ENCODE measurements around the gene RELA.

RELA gene

DNA sequence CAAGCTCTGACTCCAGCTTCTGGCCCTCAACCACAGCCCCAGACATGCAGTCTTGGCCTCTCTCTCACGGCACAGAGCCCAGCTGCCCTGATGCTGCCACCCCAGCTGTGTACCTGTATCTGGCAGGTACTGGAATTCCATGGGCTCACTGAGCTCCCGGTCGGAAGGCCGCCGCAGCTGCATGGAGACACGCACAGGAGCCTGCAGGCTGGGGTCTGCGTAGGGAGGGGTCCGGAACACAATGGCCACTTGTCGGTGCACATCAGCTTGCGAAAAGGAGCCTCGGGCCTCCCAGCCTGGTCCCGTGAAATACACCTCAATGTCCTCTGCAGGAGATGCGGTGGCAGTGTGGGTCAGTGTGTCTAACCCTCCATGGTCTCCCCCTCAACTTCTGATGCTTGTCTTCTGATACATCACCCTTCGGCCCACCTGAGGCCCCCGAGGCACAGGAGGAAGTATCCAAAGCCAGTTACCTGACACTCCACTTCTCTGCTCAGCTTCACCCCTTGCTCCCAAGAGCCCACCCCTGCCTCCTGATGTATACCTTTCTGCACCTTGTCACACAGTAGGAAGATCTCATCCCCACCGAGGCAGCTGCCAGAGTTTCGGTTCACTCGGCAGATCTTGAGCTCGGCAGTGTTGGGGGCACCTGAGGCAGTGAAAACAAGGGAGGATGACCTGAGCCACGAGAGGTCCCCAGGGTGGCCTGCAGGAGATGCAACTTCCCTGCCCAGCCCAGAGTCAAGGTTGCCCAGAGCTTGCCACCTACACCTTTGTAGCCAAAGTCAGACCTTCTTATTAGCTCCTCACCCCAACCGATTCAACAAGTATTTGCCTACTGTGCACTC lies 4.3 kb downstream of the RELA start:
- no peak for DNase-seq (ENCODE audit: low read depth, low spot score)
- in situ Hi-C loops (cut with HindIII; ENCODE audit: low sequenced_read_pairs), result no loop called here
- H3K4me3 ChIP-seq (ENCODE audit: low read depth, low read length), result no peak overlapping the region
- TF ChIP-seq, protein P1, sequence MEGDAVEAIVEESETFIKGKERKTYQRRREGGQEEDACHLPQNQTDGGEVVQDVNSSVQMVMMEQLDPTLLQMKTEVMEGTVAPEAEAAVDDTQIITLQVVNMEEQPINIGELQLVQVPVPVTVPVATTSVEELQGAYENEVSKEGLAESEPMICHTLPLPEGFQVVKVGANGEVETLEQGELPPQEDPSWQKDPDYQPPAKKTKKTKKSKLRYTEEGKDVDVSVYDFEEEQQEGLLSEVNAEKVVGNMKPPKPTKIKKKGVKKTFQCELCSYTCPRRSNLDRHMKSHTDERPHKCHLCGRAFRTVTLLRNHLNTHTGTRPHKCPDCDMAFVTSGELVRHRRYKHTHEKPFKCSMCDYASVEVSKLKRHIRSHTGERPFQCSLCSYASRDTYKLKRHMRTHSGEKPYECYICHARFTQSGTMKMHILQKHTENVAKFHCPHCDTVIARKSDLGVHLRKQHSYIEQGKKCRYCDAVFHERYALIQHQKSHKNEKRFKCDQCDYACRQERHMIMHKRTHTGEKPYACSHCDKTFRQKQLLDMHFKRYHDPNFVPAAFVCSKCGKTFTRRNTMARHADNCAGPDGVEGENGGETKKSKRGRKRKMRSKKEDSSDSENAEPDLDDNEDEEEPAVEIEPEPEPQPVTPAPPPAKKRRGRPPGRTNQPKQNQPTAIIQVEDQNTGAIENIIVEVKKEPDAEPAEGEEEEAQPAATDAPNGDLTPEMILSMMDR (IDR thresholded peaks at IDR 0.05; ENCODE audit: low read depth, low read length), result no peak

DNA sequence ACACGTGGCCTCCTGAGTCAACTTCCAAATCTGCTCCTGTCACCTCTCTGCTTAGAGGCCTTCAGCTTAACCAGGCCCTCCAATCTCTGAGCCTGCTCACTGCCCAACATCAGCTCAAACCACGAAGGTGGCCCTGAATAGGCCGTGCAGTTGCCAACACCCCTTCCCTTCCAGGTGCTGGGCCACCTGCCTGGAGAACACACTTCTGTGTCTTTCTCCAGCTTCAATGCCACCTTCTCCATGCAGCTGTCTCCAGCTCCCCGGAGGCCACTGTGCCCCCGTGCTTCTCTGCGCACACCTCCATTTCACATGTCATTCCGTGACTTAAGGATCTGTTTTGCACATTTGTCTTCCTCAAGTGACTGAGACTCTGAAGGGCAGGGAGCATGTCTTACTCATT lies 5.3 kb downstream of the RELA start:
- H3K4me3 ChIP-seq (ENCODE audit: low read depth, low read length), result no peak overlapping the region
- in situ Hi-C loops (cut with HindIII; ENCODE audit: low sequenced_read_pairs), result no loop called here
- TF ChIP-seq, protein P1 (IDR thresholded peaks at IDR 0.05; ENCODE audit: low read depth, low read length), result no peak
- DNase-seq (ENCODE audit: low read depth, low spot score), result no peak

DNA sequence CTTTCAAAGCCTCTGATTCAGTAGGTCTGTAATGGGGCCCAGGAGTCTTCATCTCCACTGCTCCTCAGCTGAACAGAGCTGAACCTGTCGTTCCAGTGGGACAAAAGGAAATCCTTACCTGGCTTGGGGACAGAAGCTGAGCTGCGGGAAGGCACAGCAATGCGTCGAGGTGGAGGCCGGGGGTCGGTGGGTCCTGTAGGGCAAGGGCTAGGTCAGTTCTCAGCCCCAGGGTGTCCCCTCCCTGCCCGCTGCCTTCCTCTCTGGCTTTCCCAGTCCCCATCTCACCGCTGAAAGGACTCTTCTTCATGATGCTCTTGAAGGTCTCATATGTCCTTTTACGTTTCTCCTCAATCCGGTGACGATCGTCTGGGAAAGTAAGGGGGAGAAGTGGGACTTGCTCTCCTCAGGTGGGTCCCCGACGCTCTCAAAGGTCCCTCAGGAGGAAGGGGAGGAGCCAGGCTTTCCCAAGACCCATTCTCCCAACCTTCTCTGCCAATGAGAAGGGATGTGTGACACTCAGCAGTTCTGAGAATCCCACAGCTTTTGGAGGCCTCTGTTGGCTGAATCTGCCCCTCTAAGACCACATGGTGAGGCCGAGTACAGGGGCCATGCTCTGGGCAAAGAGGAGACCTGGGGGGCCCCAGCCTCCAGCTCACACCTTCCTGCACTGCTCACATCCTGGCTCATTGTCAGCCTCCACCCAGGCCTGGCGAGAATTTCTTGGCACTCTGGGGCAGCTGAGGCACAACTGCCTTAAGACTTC lies 7.0 kb downstream of the RELA start:
- no peak for DNase-seq (ENCODE audit: low read depth, low spot score)
- H3K4me3 ChIP-seq (ENCODE audit: low read depth, low read length), result no peak overlapping the region
- TF ChIP-seq, protein P1 (IDR thresholded peaks at IDR 0.05; ENCODE audit: low read depth, low read length), result no peak
- in situ Hi-C loops (cut with HindIII; ENCODE audit: low sequenced_read_pairs), result no loop called here

DNA sequence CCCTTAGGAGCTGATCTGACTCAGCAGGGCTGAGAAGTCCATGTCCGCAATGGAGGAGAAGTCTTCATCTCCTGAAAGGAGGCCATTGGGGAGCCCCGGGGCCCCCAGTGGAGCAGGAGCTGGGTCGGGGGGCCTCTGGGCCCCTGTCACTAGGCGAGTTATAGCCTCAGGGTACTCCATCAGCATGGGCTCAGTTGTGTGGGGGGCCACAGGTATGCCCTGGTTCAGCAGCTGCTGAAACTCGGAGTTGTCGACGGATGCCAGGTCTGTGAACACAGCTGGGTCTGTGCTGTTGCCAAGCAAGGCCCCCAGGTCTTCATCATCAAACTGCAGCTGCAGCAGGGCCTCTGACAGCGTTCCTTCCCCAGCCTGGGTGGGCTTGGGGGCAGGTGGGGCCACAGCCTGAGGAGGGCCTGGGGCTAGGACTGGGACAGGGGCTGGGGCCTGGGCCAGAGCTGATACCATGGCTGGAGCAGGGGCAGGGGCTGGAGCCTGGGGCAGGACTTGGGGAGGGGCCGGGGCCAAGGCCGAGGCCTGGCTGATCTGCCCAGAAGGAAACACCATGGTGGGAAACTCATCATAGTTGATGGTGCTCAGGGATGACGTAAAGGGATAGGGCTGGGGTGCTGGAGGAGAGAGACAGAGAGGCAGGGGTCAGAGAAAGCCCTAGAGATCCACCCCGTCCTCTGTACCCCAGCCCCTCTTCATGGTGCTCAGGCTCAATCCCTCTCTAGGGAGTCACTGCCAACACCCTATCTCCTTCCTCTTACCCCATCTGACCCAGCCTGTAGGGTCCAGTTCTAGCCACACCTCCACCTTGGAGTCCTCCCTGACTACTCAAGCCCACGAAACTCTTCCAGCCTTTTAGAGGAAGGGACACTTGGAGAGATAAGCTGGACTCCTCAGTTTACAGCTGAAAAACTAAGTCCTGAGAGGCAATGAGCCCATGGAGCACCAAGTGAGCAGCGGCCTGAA lies 8.1 kb downstream of the RELA start:
- TF ChIP-seq, protein P1 (IDR thresholded peaks at IDR 0.05; ENCODE audit: low read depth, low read length), result no peak
- in situ Hi-C loops (cut with HindIII; ENCODE audit: low sequenced_read_pairs), result no loop called here
- H3K4me3 ChIP-seq (ENCODE audit: low read depth, low read length), result no peak overlapping the region
- no peak for DNase-seq (ENCODE audit: low read depth, low spot score)

DNA sequence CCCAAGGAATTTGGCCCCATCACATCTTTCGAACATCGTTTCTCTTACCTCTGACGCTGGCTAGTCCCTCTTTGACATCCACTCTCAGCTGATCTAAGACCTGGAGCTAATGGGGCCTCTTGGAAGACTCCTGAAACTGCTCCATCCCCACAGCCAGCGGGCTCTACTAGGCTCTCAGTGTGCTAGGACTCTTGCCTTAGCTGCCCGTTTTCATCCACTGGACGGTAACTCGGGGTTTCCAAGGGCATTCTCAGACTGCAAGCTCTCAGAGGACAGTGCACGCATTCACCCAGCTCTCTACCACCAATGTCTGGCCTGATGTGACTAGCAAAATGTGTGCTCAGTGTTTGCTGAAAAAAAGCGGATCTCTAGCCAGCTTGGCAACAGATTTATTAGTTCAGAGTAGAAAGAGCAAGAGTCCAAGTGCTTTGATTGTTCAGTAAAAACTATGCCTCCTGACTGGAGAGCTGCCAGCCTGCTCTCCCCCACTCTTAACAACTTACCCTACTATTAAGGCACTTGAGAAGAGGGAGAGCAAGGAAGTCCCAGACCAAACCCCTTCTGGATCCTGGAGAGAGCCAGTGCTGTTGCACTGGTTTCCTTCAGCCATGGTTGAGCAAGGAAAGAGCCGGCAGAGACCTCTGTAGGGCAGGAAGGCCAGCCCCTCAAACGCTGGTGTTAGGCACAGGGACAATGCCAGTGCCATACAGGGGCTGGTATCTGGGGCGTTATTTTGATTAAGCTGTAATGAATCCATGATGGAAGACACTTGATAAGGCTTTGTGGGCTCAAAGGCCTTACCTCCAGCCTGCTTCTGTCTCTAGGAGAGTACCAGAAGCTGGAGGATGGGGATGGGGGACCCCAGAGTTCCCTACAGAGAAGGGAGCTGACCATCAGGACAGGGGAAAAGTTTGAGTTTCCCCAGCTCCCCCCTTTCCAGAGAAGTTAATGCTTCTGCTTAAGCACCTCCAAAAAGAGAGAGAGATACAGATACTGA lies 9.2 kb downstream of the RELA start:
- in situ Hi-C loops (cut with HindIII; ENCODE audit: low sequenced_read_pairs), result no loop called here
- TF ChIP-seq, protein P1 (IDR thresholded peaks at IDR 0.05; ENCODE audit: low read depth, low read length), result no peak
- no peak overlapping the region for H3K4me3 ChIP-seq (ENCODE audit: low read depth, low read length)
- DNase-seq (ENCODE audit: low read depth, low spot score), result no peak
